ENCODE measurements around the gene RAB11B. TPM values are rescaled to one million over a fixed set of nuclear protein-coding genes. Genes with fewer than 3 reads are reported as not detected.

RAB11B gene
- total and polyA plus RNA-seq, 10 of the 15 experiments (the other 5 are each of a cell fraction or from before 2014, with no cell fraction given) = 0.92 to 82.5 (median 17.9) TPM

DNA sequence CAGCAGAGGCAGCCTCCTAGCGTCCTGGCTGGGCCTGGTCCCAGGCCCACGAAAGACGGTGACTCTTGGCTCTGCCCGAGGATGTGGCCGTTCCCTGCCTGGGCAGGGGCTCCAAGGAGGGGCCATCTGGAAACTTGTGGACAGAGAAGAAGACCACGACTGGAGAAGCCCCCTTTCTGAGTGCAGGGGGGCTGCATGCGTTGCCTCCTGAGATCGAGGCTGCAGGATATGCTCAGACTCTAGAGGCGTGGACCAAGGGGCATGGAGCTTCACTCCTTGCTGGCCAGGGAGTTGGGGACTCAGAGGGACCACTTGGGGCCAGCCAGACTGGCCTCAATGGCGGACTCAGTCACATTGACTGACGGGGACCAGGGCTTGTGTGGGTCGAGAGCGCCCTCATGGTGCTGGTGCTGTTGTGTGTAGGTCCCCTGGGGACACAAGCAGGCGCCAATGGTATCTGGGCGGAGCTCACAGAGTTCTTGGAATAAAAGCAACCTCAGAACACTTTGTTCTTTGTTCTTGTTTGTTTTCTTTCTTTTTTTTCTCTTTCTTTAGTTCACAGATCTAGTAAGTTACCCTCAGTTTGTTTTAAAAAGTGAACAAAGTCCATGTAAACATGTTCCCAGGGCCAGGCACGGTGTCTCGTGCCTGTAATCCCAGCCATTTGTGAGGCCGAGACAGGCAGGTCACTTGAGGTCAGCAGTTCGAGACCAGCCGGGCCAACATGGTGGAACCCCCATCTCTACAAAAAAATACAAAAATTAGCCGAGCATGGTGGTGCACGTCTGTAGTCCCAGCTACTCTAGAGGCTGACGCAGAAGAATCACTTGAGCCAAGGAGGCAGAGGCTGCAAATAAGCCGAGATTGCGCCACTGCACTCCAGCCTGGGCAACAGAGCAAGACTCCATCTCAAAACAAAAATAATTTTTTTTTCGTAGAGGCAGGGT lies 16.0 kb upstream of the RAB11B start:
- FAIRE-seq (no peak), ATAC-seq (no peak), DNase-seq (ENCODE audit: low read depth, low spot score) (no peak)
- ChIA-PET POLR2A (interaction anchor here (0.5 kb wide), 1 partner anchor 137 kb away, joined by 6 read pairs; no protein-coding TSS in a partner anchor), RAD21 (ENCODE audit: unreplicated experiment) (no interaction called here), CTCF (no interaction called here), SMC1A (ENCODE audit: uncharacterized antibody, unreplicated experiment) (no interaction called here)
- H3K4me1 ChIP-seq (ENCODE audit: control insufficient read depth, insufficient read depth, low read length) = no peaks in the 10 kb centered on the region
- BruUV-seq (replicated peaks) = no TSS peak
- H3K9me3 ChIP-seq (replicated peaks; ENCODE audit: control insufficient read depth, insufficient read depth, low read length) = no peaks in the 10 kb centered on the region
- in situ Hi-C loops (cut with MboI) = no loop called here
- no peaks in the 10 kb centered on the region for H3K27me3 ChIP-seq (replicated peaks in 1 of 2; ENCODE audit: control insufficient read depth in 2 of 2, insufficient read depth in 2 of 2, low read length in 1 of 2)
- H3K9ac ChIP-seq (ENCODE audit: control insufficient read depth, insufficient read depth, low read length) = no peak overlapping the region
- intact Hi-C loops (cut with micrococcal nuclease; ENCODE audit: unreplicated experiment) = no loop called here
- no peaks in the 10 kb centered on the region for H3K79me2 ChIP-seq (ENCODE audit: control insufficient read depth, insufficient read depth, low read length)
- no peak overlapping the region for H3K4me2 ChIP-seq (ENCODE audit: control insufficient read depth, insufficient read depth)
- H3K27ac ChIP-seq (ENCODE audit: control insufficient read depth, insufficient read depth) = no peak overlapping the region
- WGBS (ENCODE audit: insufficient coverage, insufficient replicate concordance, low lambda C conversion rate, missing lambda C conversion rate) = 73% methylated on average over 26 of the region's 26 CpGs
- H2AFZ ChIP-seq (ENCODE audit: control insufficient read depth, low read depth, low read length) = no peak overlapping the region
- TF ChIP-seq, protein P1, sequence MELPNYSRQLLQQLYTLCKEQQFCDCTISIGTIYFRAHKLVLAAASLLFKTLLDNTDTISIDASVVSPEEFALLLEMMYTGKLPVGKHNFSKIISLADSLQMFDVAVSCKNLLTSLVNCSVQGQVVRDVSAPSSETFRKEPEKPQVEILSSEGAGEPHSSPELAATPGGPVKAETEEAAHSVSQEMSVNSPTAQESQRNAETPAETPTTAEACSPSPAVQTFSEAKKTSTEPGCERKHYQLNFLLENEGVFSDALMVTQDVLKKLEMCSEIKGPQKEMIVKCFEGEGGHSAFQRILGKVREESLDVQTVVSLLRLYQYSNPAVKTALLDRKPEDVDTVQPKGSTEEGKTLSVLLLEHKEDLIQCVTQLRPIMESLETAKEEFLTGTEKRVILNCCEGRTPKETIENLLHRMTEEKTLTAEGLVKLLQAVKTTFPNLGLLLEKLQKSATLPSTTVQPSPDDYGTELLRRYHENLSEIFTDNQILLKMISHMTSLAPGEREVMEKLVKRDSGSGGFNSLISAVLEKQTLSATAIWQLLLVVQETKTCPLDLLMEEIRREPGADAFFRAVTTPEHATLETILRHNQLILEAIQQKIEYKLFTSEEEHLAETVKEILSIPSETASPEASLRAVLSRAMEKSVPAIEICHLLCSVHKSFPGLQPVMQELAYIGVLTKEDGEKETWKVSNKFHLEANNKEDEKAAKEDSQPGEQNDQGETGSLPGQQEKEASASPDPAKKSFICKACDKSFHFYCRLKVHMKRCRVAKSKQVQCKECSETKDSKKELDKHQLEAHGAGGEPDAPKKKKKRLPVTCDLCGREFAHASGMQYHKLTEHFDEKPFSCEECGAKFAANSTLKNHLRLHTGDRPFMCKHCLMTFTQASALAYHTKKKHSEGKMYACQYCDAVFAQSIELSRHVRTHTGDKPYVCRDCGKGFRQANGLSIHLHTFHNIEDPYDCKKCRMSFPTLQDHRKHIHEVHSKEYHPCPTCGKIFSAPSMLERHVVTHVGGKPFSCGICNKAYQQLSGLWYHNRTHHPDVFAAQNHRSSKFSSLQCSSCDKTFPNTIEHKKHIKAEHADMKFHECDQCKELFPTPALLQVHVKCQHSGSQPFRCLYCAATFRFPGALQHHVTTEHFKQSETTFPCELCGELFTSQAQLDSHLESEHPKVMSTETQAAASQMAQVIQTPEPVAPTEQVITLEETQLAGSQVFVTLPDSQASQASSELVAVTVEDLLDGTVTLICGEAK (IDR thresholded peaks at IDR 0.05; ENCODE audit: borderline replicate concordance) = no peak
- TF ChIP-seq SIX5 (IDR thresholded peaks at IDR 0.05; ENCODE audit: low read depth, low read length, severe bottlenecking) (no peak), MYB (IDR thresholded peaks at IDR 0.05; ENCODE audit: borderline replicate concordance, low read depth, low read length) (no peak), TBL1XR1 (IDR thresholded peaks at IDR 0.05; ENCODE audit: low read depth, low read length) (no peak), PAX5 (IDR thresholded peaks at IDR 0.05; ENCODE audit: borderline replicate concordance, low read depth, low read length) (no peak), SMC3 (IDR thresholded peaks at IDR 0.05; ENCODE audit: borderline replicate concordance, low read length) (no peak), PML (IDR thresholded peaks at IDR 0.05; ENCODE audit: low read length) (no peak), POLR2A (IDR thresholded peaks at IDR 0.05; ENCODE audit: low read depth, low read length) (no peak)
- TF ChIP-seq, protein P2, sequence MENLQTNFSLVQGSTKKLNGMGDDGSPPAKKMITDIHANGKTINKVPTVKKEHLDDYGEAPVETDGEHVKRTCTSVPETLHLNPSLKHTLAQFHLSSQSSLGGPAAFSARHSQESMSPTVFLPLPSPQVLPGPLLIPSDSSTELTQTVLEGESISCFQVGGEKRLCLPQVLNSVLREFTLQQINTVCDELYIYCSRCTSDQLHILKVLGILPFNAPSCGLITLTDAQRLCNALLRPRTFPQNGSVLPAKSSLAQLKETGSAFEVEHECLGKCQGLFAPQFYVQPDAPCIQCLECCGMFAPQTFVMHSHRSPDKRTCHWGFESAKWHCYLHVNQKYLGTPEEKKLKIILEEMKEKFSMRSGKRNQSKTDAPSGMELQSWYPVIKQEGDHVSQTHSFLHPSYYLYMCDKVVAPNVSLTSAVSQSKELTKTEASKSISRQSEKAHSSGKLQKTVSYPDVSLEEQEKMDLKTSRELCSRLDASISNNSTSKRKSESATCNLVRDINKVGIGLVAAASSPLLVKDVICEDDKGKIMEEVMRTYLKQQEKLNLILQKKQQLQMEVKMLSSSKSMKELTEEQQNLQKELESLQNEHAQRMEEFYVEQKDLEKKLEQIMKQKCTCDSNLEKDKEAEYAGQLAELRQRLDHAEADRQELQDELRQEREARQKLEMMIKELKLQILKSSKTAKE (IDR thresholded peaks at IDR 0.05; ENCODE audit: low read depth, poor library complexity, severe bottlenecking) = no peak
- TF ChIP-seq, protein P3, sequence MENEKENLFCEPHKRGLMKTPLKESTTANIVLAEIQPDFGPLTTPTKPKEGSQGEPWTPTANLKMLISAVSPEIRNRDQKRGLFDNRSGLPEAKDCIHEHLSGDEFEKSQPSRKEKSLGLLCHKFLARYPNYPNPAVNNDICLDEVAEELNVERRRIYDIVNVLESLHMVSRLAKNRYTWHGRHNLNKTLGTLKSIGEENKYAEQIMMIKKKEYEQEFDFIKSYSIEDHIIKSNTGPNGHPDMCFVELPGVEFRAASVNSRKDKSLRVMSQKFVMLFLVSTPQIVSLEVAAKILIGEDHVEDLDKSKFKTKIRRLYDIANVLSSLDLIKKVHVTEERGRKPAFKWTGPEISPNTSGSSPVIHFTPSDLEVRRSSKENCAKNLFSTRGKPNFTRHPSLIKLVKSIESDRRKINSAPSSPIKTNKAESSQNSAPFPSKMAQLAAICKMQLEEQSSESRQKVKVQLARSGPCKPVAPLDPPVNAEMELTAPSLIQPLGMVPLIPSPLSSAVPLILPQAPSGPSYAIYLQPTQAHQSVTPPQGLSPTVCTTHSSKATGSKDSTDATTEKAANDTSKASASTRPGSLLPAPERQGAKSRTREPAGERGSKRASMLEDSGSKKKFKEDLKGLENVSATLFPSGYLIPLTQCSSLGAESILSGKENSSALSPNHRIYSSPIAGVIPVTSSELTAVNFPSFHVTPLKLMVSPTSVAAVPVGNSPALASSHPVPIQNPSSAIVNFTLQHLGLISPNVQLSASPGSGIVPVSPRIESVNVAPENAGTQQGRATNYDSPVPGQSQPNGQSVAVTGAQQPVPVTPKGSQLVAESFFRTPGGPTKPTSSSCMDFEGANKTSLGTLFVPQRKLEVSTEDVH (IDR thresholded peaks at IDR 0.05; ENCODE audit: low read depth, partially characterized antibody) = no peak
- TF ChIP-seq, protein P4, sequence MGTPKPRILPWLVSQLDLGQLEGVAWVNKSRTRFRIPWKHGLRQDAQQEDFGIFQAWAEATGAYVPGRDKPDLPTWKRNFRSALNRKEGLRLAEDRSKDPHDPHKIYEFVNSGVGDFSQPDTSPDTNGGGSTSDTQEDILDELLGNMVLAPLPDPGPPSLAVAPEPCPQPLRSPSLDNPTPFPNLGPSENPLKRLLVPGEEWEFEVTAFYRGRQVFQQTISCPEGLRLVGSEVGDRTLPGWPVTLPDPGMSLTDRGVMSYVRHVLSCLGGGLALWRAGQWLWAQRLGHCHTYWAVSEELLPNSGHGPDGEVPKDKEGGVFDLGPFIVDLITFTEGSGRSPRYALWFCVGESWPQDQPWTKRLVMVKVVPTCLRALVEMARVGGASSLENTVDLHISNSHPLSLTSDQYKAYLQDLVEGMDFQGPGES (IDR thresholded peaks at IDR 0.05) = no peak
- H3K4me3 ChIP-seq = no peak overlapping the region
- no peaks in the 10 kb centered on the region for H4K20me1 ChIP-seq (ENCODE audit: control insufficient read depth, insufficient read depth)
- H3K36me3 ChIP-seq (ENCODE audit: control insufficient read depth in 2 of 2, insufficient read depth in 2 of 2, low read length in 1 of 2) = no peaks in the 10 kb centered on the region
